HCT116 (cell line): ENCODE data around the gene RADIL. TPM values are rescaled to one million over a fixed set of nuclear protein-coding genes. Genes with fewer than 3 reads are reported as not detected.

ENCODE experiments used
- ATAC-seq: fragments of 200-7000 bp; cut with Tn5 transposase; 2 replicates; pipeline ENCODE4 v1.9.1; 2020; ENCODE audit warnings: mild to moderate bottlenecking, moderate library complexity
- BruUV-seq: library from RNA; stranded (reverse); fragments of 400-500 nt; replicated peaks from 2 replicates; lab custom pipeline; 2021; lab: Mats Ljungman, UMichigan
- CTCF ChIA-PET: fragments of 300-600 bp; sonication (Branson Sonifier 250); formaldehyde crosslinking; loops from one replicate; lab custom pipeline; 2021; ENCODE audit warnings: antibody characterized with exemption; lab: Charles Lee
- POLR2A ChIA-PET: fragments of 300-600, 350-600 bp; sonication (Branson Sonifier 250); formaldehyde crosslinking; loops from one replicate; lab custom pipeline; 2021; ENCODE audit warnings: antibody characterized with exemption; lab: Charles Lee
- RAD21 ChIA-PET, 2 experiments: fragments of 300-600 bp; sonication (Branson Sonifier 250); formaldehyde crosslinking; loops; one replicate each; lab custom pipeline; 2023; ENCODE audit warnings: low total read pairs in 2 of 2; ENCODE audit not compliant: uncharacterized antibody in 2 of 2, unreplicated experiment in 2 of 2, low non-redundant PET in 1 of 2; lab: Charles Lee
- DNase-seq: peaks from one replicate; pipeline ENCODE4 v3.0.0-alpha.2; 2010; ENCODE audit warnings: low read depth, low spot score
- H2AFZ ChIP-seq: fragments of 200-600 bp; shearing (Covaris generic), sonication (generic); 2 replicates; pipeline ENCODE4 v1.6.1; 2017; ENCODE audit warnings: low read depth, mixed run types, mixed read lengths, antibody characterized with exemption, low read length; ENCODE audit not compliant: poor library complexity, severe bottlenecking
- H3K27ac ChIP-seq: 2 replicates; pipeline ENCODE4 v1.5.1; 2012; ENCODE audit warnings: low read depth, low read length
- H3K27me3 ChIP-seq: fragments of 200-600 bp; sonication (generic); 2 replicates; pipeline ENCODE4 v1.6.1; 2016; ENCODE audit warnings: mixed run types, low read length, mixed read lengths; ENCODE audit not compliant: insufficient read depth
- H3K36me3 ChIP-seq, 2 experiments: fragments of 200-500 bp in 1 of 2; fragments of 200-600 bp in 1 of 2; sonication (Bioruptor generic) in 1 of 2; sonication (generic) in 1 of 2; 2 replicates each; pipeline versions ENCODE4 v1.5.1 to v1.6.1; 2014 to 2016; ENCODE audit warnings: low read length in 2 of 2, inconsistent platforms in 1 of 2, mixed read lengths in 1 of 2, mixed run types in 1 of 2; ENCODE audit not compliant: insufficient read depth in 2 of 2, control insufficient read depth in 1 of 2
- H3K4me1 ChIP-seq, 2 experiments: fragments of 200-600 bp in 1 of 2; sonication (generic) in 1 of 2; 2 replicates each; pipeline versions ENCODE4 v1.5.1 to v1.6.1; 2012 to 2017; ENCODE audit warnings: low read length in 2 of 2, inconsistent platforms in 1 of 2, mild to moderate bottlenecking in 1 of 2, mixed read lengths in 1 of 2, mixed run types in 1 of 2, moderate library complexity in 1 of 2; ENCODE audit not compliant: insufficient read depth in 2 of 2, control insufficient read depth in 1 of 2
- H3K4me2 ChIP-seq: fragments of 200-600 bp; sonication (generic); 2 replicates; pipeline ENCODE4 v1.6.1; 2017; ENCODE audit warnings: mixed run types, low read length, mixed read lengths
- H3K4me3 ChIP-seq, 2 experiments: fragments of 200-600 bp in 1 of 2; sonication (generic) in 1 of 2; replicated peaks in 1 of 2; 2 replicates each; pipeline ENCODE4 v1.5.1; 2011 to 2016; ENCODE audit warnings: low read length in 2 of 2, control low read depth in 1 of 2, low read depth in 1 of 2, mild to moderate bottlenecking in 1 of 2, mixed read lengths in 1 of 2, mixed run types in 1 of 2
- H3K79me2 ChIP-seq: fragments of 200-600 bp; sonication (generic); 2 replicates; pipeline ENCODE4 v1.6.1; 2017; ENCODE audit warnings: mild to moderate bottlenecking, mixed run types, low read length, moderate library complexity, mixed read lengths; ENCODE audit not compliant: insufficient read depth
- H3K9ac ChIP-seq: fragments of 200-600 bp; sonication (generic); 2 replicates; pipeline ENCODE4 v1.6.1; 2016; ENCODE audit warnings: low read length, mixed read lengths
- H3K9me2 ChIP-seq: fragments of 200-600 bp; sonication (generic), shearing (Covaris generic); 2 replicates; pipeline ENCODE4 v1.6.1; 2017; ENCODE audit warnings: mixed run types, mild to moderate bottlenecking, moderate library complexity; ENCODE audit not compliant: insufficient read depth
- H3K9me3 ChIP-seq, 2 experiments: fragments of 200-500 bp in 1 of 2; fragments of 200-600 bp in 1 of 2; sonication (Bioruptor generic) in 1 of 2; sonication (generic) in 1 of 2; 2 replicates each; pipeline ENCODE4 v1.6.1; 2014 to 2017; ENCODE audit warnings: low read length in 2 of 2, mixed read lengths in 2 of 2, inconsistent platforms in 1 of 2, low read depth in 1 of 2, mild to moderate bottlenecking in 1 of 2, mixed run types in 1 of 2, moderate library complexity in 1 of 2; ENCODE audit not compliant: control insufficient read depth in 1 of 2, insufficient read depth in 1 of 2
- H4K20me1 ChIP-seq: fragments of 200-600 bp; sonication (generic), shearing (Covaris generic); 2 replicates; pipeline ENCODE4 v1.6.1; 2017; ENCODE audit warnings: mixed run types, mild to moderate bottlenecking, moderate library complexity; ENCODE audit not compliant: insufficient read depth
- CBX3 ChIP-seq: IDR thresholded peaks from 2 replicates; pipeline ENCODE4 v1.6.1; 2012; ENCODE audit warnings: low read depth
- CEBPB ChIP-seq: IDR thresholded peaks from 2 replicates; pipeline ENCODE4 v1.6.1; 2012; ENCODE audit warnings: low read depth
- CTCF ChIP-seq, 3 experiments: fragments of 200-600 bp in 1 of 3; sonication (generic) in 1 of 3; IDR thresholded peaks in 2 of 3; conservative IDR thresholded peaks in 1 of 3; 2 replicates each; pipeline ENCODE4 v1.5.1; 2012 to 2017; ENCODE audit warnings: low read depth in 2 of 3, low read length in 2 of 3, antibody characterized with exemption in 1 of 3, borderline replicate concordance in 1 of 3, control low read depth in 1 of 3, mild to moderate bottlenecking in 1 of 3, mixed read lengths in 1 of 3, mixed run types in 1 of 3, moderate library complexity in 1 of 3; ENCODE audit not compliant: insufficient read depth in 1 of 3
- ELF1 ChIP-seq: IDR thresholded peaks from 2 replicates; pipeline ENCODE4 v1.6.1; 2012; ENCODE audit warnings: low read depth, borderline replicate concordance
- EZH2 ChIP-seq: fragments of 200-600 bp; sonication (generic); IDR thresholded peaks from 2 replicates; pipeline ENCODE4 v1.6.1; 2017; ENCODE audit warnings: antibody characterized with exemption, mixed run types
- EZH2phosphoT487 ChIP-seq: fragments of 200-600 bp; IDR thresholded peaks from 2 replicates; pipeline ENCODE4 v1.6.1; 2018; ENCODE audit warnings: antibody characterized with exemption, borderline replicate concordance
- SIN3A ChIP-seq: IDR thresholded peaks from 2 replicates; pipeline ENCODE4 v1.6.1; 2012; ENCODE audit warnings: low read depth
- TCF7L2 ChIP-seq: IDR thresholded peaks from 2 replicates; pipeline ENCODE4 v1.7.0; 2011; ENCODE audit warnings: borderline replicate concordance, inconsistent platforms; ENCODE audit not compliant: insufficient read depth, insufficient read length; ENCODE audit errors: extremely low read depth
- YY1 ChIP-seq: IDR thresholded peaks from 2 replicates; pipeline ENCODE4 v1.6.1; 2011; ENCODE audit warnings: low read length, low read depth, moderate library complexity, mild to moderate bottlenecking; ENCODE audit not compliant: insufficient replicate concordance; ENCODE audit errors: extremely low read depth
- ZFX ChIP-seq: fragments of 450-650 bp; IDR thresholded peaks from 2 replicates; pipeline ENCODE4 v1.6.1; 2017
- intact Hi-C: fragments of 100-400 bp; cut with micrococcal nuclease; formaldehyde crosslinking; loops from 2 replicates; pipeline ENCODE4 v1.10.0; 2022
- total RNA-seq: library from RNA; stranded (reverse); gene quantifications from one replicate; pipeline ENCODE4 v1.2.1, GENCODE V29; 2021; ENCODE audit not compliant: unreplicated experiment

Gene RADIL
- total RNA-seq, 1 experiment from 2014 or later, result 5.3 TPM

GRCh38 chr7:4823441-4824119 is 59.9 kb downstream of the RADIL start:
- TF ChIP-seq CBX3, result no peak
- TF ChIP-seq CTCF (IDR thresholded peaks at IDR 0.05 in 2 of 3, conservative IDR thresholded peaks at IDR 0.05 in 1 of 3; ENCODE audit: borderline replicate concordance in 1 of 3, insufficient read depth in 1 of 3, low read depth in 2 of 3, low read length in 2 of 3), result no peak
- TF ChIP-seq ZFX, result no peak
- TF ChIP-seq ELF1, result no peak
- no peak for TF ChIP-seq CEBPB
- no peak for TF ChIP-seq EZH2phosphoT487
- Histone ChIP-seq H4K20me1 (no peaks in the 10 kb centered on the region), H2AFZ (no peak overlapping the region), H3K4me2 (no peak overlapping the region), H3K79me2 (no peaks in the 10 kb centered on the region), H3K9me2 (no peaks in the 10 kb centered on the region), H3K27ac (no peak overlapping the region), H3K9ac (no peak overlapping the region), H3K27me3 (no peaks in the 10 kb centered on the region), H3K4me1 (no peaks in the 10 kb centered on the region), H3K9me3 (no peaks in the 10 kb centered on the region), H3K36me3 (no peaks in the 10 kb centered on the region), H3K4me3 (no peak overlapping the region)
- CTCF ChIA-PET, result no interaction called here
- RAD21 ChIA-PET, result no interaction called here
- intact Hi-C loops, result no loop called here
- POLR2A ChIA-PET, result no interaction called here
- no TSS peak for BruUV-seq
- DNase-seq, result no peak
- ATAC-seq, result no peak

- RAD21 ChIA-PET, result no interaction called here
- DNase-seq (no peak), ATAC-seq (no peak)
- Histone ChIP-seq H3K9ac (no peak overlapping the region), H3K27ac (no peak overlapping the region), H4K20me1 (no peaks in the 10 kb centered on the region), H3K4me3 (no peak overlapping the region), H2AFZ (no peak overlapping the region), H3K4me2 (no peak overlapping the region), H3K79me2 (no peaks in the 10 kb centered on the region), H3K4me1 (no peaks in the 10 kb centered on the region), H3K9me2 (no peaks in the 10 kb centered on the region), H3K9me3 (no peaks in the 10 kb centered on the region), H3K27me3 (no peaks in the 10 kb centered on the region), H3K36me3 (no peaks in the 10 kb centered on the region)
- BruUV-seq, result no TSS peak
- intact Hi-C loops, result no loop called here
- CTCF ChIA-PET, result no interaction called here
- TF ChIP-seq SIN3A, result no peak
- no peak for TF ChIP-seq YY1
- no peak for TF ChIP-seq TCF7L2
- no peak for TF ChIP-seq EZH2
- POLR2A ChIA-PET, result no interaction called here
These were observed 60.8 kb downstream of the RADIL start for GRCh38 chr7:4822677-4823076.
